Stimulated activated naive CD4-positive, alpha-beta T cell treated with Interleukin-2 at 50 U/mL for 16 hours (primary cell): Measurements from ENCODE around the gene CCDC184.
"Not testable (repeated sequence)": the region's sequence is repeated elsewhere in the genome, so short reads cannot be mapped to it uniquely, and the experiment has no call there.

Experiments used
- DNase-seq: peaks from one replicate; lab custom pipeline; 2025; lab: John Stamatoyannopoulos, UW

Gene CCDC184

GRCh38 chr12:48183091-48183875 lies at the start of gene CCDC184:
TSS of gene CCDC184 (plus strand) at chr12:48183644. CDS start at chr12:48184123, 479 bp downstream.
- peak; percentile 68 for DNase-seq

- no peak for DNase-seq
Observed at GRCh38 chr12:48135027-48135426, 48.4 kb upstream of the CCDC184 start.

- no peak for DNase-seq
Observed at GRCh38 chr12:48142818-48143674, 40.4 kb upstream of the CCDC184 start.

GRCh38 chr12:48143898-48144297 lies 39.5 kb upstream of the CCDC184 start:
- DNase-seq: no peak

GRCh38 chr12:48145981-48146380 lies 37.5 kb upstream of the CCDC184 start:
- no peak for DNase-seq

GRCh38 chr12:48151103-48151771 lies 32.2 kb upstream of the CCDC184 start:
- no peak for DNase-seq

GRCh38 chr12:48155786-48156185 lies 27.7 kb upstream of the CCDC184 start:
- DNase-seq: not testable (repeated sequence)

DNA sequence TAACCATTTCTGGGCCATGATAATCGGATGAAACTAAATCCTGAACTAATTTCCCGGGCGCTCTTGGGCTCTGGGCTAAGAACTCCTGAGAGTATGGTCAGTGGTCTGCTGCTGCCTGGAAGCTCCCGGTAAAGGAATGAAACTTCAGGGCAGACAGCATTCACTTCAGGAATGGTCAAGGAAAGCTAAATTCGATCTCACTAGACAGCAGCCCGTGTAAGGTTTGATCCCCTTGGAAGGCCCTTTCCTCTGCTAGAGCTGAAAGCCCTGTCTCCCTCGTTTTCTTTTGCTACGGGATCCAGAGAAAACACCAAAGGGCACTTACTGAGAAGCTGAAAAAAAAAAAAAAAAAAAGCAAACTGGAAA lies 26.8 kb upstream of the CCDC184 start:
- no peak for DNase-seq

DNA sequence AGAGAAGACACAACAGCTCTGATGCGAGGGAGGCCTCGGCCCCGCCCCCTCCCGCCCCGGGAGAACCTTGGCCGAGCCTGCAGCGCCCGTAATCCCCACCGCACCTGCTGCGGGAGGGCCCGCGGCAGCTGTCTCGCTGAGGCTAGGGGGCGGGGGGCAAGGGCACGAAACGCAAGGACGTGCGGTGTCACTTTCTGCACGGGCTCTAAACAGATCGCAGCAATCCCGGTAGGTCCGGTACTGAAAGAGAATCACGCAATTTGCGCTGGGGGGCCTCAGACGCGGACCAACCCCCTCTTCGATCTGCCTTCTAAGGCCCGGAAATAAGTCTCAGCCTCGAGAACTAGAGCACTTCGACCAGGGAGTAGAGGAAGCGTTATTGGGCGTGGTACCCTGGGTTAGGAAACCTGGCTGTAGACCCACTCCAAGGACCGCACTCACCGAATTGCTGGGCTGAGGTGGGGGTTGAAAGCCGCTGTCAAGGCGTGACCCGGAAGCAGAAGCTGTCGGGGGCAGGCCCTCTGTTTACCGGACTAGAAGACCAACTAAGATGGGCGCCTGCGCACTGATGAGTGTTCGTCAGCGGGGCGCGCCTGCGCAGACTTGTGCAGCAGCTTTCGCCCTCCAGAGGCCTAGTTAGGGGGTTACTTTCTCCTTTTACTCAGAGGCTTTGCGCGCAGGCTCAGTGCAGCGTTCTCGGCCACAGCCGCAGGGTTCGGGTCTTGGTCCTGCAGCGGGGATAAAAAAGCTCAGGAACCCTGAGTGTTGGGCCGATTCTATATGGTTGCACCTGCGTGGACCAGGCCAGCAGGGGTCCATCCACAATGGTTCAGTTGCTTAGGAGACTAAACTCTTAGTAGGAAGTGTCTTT lies 26.2 kb upstream of the CCDC184 start, which contains the start of gene ASB8:
Gene ASB8, minus strand, starts transcription at position 498 of the 871 bp plus-strand sequence. CDS start 4,019 bp downstream, outside the sequence.
- DNase-seq: peak; percentile 98

GRCh38 chr12:48157889-48158370 lies 25.5 kb upstream of the CCDC184 start:
- DNase-seq: no peak

GRCh38 chr12:48160046-48160445 lies 23.4 kb upstream of the CCDC184 start:
- no peak for DNase-seq

GRCh38 chr12:48160807-48161206 lies 22.6 kb upstream of the CCDC184 start:
- no peak for DNase-seq

GRCh38 chr12:48163150-48163747 lies 20.2 kb upstream of the CCDC184 start:
- no peak for DNase-seq

GRCh38 chr12:48164451-48164850 lies 19.0 kb upstream of the CCDC184 start:
- no peak for DNase-seq

DNA sequence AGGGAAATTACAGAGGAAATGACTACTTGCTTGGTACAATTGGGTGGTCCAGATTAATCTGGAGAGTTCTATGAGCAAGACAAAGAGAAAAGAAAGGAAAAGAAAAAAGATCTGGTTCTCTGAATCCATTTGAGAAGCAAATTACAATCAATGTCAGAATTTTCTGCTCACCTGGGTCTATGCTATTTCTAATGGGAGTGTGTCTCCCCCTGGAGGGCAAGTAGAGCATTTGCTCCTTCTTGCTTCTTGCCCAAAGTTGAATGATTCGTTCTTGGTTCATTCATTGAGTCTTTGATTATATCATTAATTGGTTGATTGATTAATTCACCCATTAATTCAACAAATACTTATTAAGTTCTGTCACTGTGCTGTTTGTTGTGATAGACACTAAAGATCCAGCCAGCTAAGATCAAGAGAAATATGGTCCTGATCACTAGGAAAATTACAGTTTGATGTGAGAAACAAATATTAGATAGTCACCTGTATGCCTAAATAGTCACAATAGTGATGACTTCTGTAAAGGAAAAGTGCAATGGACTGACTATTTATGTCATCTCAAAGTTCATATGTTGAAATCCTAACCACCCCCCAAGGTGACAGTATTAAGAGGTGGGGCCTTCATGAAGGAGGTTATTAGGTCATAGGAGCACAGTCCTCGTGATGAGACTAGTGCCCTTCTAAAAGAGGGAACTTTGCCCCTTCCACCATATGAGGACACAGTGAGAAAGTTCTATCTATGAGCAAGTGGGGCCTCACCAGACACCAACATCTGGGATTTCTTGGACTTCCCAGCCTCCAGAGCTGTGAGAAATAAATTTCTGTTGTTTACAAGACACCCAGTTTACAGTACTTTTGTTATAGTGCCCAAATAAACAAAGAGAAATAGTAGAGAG lies 18.1 kb upstream of the CCDC184 start:
- DNase-seq: peak; percentile 19

DNA sequence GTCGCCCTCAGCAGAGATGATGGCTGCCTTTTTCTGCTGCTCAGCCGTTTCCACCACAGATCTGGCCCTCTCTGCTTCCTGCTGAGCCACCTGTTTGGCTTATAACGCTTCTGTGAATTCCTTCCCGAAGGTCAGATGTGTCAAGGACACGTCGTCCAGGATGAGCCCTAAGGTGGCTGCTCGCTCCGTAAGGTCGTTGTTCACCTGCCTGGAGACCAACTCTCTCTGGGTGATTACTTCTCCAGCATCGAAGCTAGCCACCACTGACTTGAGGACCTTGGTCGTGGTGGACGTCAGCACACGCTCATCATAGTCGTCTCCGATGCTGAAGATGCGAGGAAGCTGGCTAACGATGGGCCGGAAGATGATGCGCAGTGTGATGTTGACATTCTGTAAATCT lies 14.4 kb upstream of the CCDC184 start:
- DNase-seq: no peak

DNA sequence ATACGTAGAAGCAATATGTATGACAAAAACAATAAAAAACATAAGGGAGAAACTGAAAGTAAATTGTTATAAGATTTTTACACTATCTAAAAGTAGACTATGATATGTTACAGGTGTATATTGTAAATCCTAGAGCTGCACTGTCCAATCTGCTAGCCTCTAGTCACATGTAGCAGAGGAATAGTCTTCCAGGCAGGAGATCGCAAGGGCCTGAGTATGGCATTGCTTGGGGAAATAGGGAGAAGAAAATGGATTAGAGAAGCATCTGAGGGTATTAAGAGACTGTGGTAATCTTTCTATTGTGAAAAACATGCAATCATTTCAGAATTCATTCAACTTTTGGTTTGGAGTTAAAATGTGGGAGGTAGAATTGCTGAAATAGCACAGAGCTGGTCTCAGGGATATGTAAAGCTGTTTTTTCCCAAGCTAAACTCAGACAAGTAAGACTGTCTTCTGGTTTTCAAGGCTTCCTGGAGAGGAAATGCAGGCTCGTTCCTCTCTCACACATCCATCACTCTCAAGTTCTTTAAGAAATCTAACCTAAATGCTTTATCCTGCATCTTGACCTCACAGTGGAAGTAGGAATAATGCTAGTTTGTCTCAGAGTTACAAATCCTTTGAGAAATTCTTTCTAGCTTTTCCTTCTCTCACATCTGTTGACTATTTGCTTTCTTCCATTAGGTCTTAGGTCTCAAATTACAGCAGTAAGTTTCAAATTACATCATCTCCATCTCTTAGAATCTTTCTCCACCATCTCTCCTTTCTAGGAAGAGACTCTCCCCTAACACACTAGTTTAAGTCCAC lies 7.6 kb upstream of the CCDC184 start:
- no peak for DNase-seq

GRCh38 chr12:48176417-48176751 lies 7.1 kb upstream of the CCDC184 start:
- no peak for DNase-seq

DNA sequence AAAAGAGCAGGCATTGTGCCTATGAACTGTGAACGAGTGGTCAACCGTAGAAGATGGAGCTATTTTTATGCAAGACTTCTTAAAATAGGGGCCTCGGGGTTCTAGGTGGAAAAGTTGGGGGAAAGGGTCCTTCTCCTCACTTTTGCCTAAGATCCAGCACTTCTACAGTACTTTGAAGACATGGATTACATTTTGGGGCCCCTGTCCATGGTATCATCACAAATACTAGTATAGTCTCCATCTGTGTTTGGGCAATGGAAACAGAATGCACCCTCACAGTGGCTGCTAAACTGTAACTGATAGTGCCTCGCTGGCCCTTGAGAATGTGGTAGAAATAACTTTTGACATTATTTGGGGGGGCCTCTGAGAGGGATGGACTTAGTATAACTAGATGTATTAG lies 5.5 kb upstream of the CCDC184 start:
- no peak for DNase-seq
